T-helper 22 cell (primary cell): Measurements from ENCODE around the gene MED27.

Experiments used
- DNase-seq: peaks from one replicate; pipeline ENCODE4 v3.0.0-alpha.2; 2020; ENCODE audit warnings: low read depth

Gene MED27

GRCh38 chr9:131854334-131854733 lies 225.3 kb downstream of the MED27 start:
- no peak for DNase-seq

- DNase-seq: no peak
Observed at GRCh38 chr9:131853434-131853833, 226.2 kb downstream of the MED27 start.

- no peak for DNase-seq
Observed at GRCh38 chr9:131851414-131851813, 228.3 kb downstream of the MED27 start.

GRCh38 chr9:131849391-131849790 lies 230.3 kb downstream of the MED27 start:
- DNase-seq: no peak

GRCh38 chr9:131848570-131849160 lies 231.0 kb downstream of the MED27 start:
- DNase-seq: no peak

- DNase-seq: no peak
Observed at GRCh38 chr9:131847665-131848354, 231.9 kb downstream of the MED27 start.

GRCh38 chr9:131845305-131846298 lies 234.1 kb downstream of the MED27 start:
- DNase-seq: no peak

- DNase-seq: no peak
Observed at GRCh38 chr9:131844745-131845118, 234.9 kb downstream of the MED27 start.

- no peak for DNase-seq
Observed at GRCh38 chr9:131843989-131844744, 235.5 kb downstream of the MED27 start.

GRCh38 chr9:131841765-131842318 lies 237.8 kb downstream of the MED27 start:
- DNase-seq: no peak

- no peak for DNase-seq
Observed at GRCh38 chr9:131840751-131841702, 238.6 kb downstream of the MED27 start.

GRCh38 chr9:131840220-131840619 lies 239.4 kb downstream of the MED27 start:
- DNase-seq: no peak

- DNase-seq: peak; percentile 31
Observed at GRCh38 chr9:131839281-131840084, 240.2 kb downstream of the MED27 start.

- no peak for DNase-seq
Observed at GRCh38 chr9:131838530-131839280, 241.0 kb downstream of the MED27 start.

- DNase-seq: no peak
Observed at GRCh38 chr9:131837836-131838235, 241.8 kb downstream of the MED27 start.

- DNase-seq: no peak
Observed at GRCh38 chr9:131837316-131837715, 242.4 kb downstream of the MED27 start.

GRCh38 chr9:131836607-131837315 lies 242.9 kb downstream of the MED27 start:
- no peak for DNase-seq

- DNase-seq: no peak
Observed at GRCh38 chr9:131836021-131836420, 243.6 kb downstream of the MED27 start.
